HepG2 (cell line): ENCODE measurements around the gene LNX2.

Source experiments
- CTCF ChIP-seq: sonication (generic); formaldehyde crosslinking; IDR thresholded peaks from 2 replicates; pipeline ENCODE4 v1.5.0; 2020; ENCODE audit warnings: mild to moderate bottlenecking, missing genetic modification reagents, moderate library complexity
- EZH2 ChIP-seq: conservative IDR thresholded peaks from 2 replicates; pipeline ENCODE4 v1.6.1; 2012; ENCODE audit warnings: mild to moderate bottlenecking, low read depth, low read length, moderate library complexity
- FOXA1 ChIP-seq, 2 experiments: fragments of 450-650 bp in 1 of 2; sonication (generic) in 1 of 2; formaldehyde crosslinking in 1 of 2; IDR thresholded peaks; 2 replicates each; pipeline versions ENCODE4 v1.4.0 to v1.6.1; 2016 to 2020; ENCODE audit warnings: missing genetic modification reagents in 1 of 2
- HMG20A ChIP-seq: IDR thresholded peaks from 2 replicates; pipeline ENCODE4 v1.6.1; 2016; ENCODE audit warnings: borderline replicate concordance
- HNF4G ChIP-seq, 2 experiments: sonication (generic) in 1 of 2; formaldehyde crosslinking in 1 of 2; IDR thresholded peaks; 2 replicates each; pipeline versions ENCODE4 v1.4.0 to v1.6.1; 2011 to 2020; ENCODE audit warnings: borderline replicate concordance in 2 of 2, low read depth in 2 of 2, mild to moderate bottlenecking in 2 of 2, low read length in 1 of 2, missing genetic modification reagents in 1 of 2, moderate library complexity in 1 of 2
- KLF13 ChIP-seq: sonication (generic); formaldehyde crosslinking; IDR thresholded peaks from 2 replicates; pipeline ENCODE4 v1.4.0; 2020; ENCODE audit warnings: mild to moderate bottlenecking, missing genetic modification reagents
- MYNN ChIP-seq: sonication (generic); formaldehyde crosslinking; IDR thresholded peaks from 2 replicates; pipeline ENCODE4 v1.4.0; 2020; ENCODE audit warnings: mild to moderate bottlenecking, low read depth, missing genetic modification reagents
- REXO4 ChIP-seq: sonication (generic); formaldehyde crosslinking; IDR thresholded peaks from 2 replicates; pipeline ENCODE4 v1.8.0; 2022; ENCODE audit warnings: missing genetic modification reagents, mild to moderate bottlenecking, borderline replicate concordance
- U2AF1 ChIP-seq: fragments of 200-400 bp; formaldehyde crosslinking; optimal IDR thresholded peaks from 2 replicates; pipeline ENCODE3; 2017; ENCODE audit warnings: mild to moderate bottlenecking, low read depth, low read length
- ZBTB26 ChIP-seq: IDR thresholded peaks from 2 replicates; pipeline ENCODE4 v1.6.1; 2016; ENCODE audit warnings: missing compliant biosample characterization, missing genetic modification reagents, borderline replicate concordance
- ZFP41 ChIP-seq: sonication (generic); formaldehyde crosslinking; IDR thresholded peaks from 2 replicates; pipeline ENCODE4 v1.4.0; 2020; ENCODE audit warnings: mild to moderate bottlenecking, missing genetic modification reagents, borderline replicate concordance
- ZNF274 ChIP-seq: sonication (generic); formaldehyde crosslinking; IDR thresholded peaks from 2 replicates; pipeline ENCODE4 v1.5.1; 2020; ENCODE audit warnings: mild to moderate bottlenecking, missing genetic modification reagents
- ZNF382 ChIP-seq: sonication (generic); formaldehyde crosslinking; IDR thresholded peaks from 2 replicates; pipeline ENCODE4 v1.5.0; 2020; ENCODE audit warnings: missing genetic modification reagents, mild to moderate bottlenecking, borderline replicate concordance
- TF ChIP-seq, protein P1 (sequence below), 2 experiments: IDR thresholded peaks; 2 replicates each; pipeline ENCODE4 v1.6.1; 2011 to 2012; ENCODE audit warnings: low read length in 2 of 2, borderline replicate concordance in 1 of 2, low read depth in 1 of 2, mild to moderate bottlenecking in 1 of 2, moderate library complexity in 1 of 2

GRCh38 chr13:27497563-27498230 lies 122.6 kb downstream of the LNX2 start:
- TF ChIP-seq HNF4G (IDR thresholded peaks at IDR 0.05; ENCODE audit: borderline replicate concordance, low read depth, low read length) (no peak), HNF4G (CRISPR knock-in tag; IDR thresholded peaks at IDR 0.05; ENCODE audit: borderline replicate concordance, low read depth) (no peak), ZNF274 (CRISPR knock-in tag) (no peak), MYNN (CRISPR knock-in tag) (no peak), EZH2 (no peak), U2AF1 (no peak), HMG20A (CRISPR knock-in tag) (no peak), ZBTB26 (CRISPR knock-in tag) (no peak), KLF13 (no peak), FOXA1 (IDR thresholded peaks at IDR 0.05) (no peak), FOXA1 (CRISPR knock-in tag; IDR thresholded peaks at IDR 0.05) (no peak), REXO4 (CRISPR knock-in tag) (no peak), ZFP41 (CRISPR knock-in tag) (no peak), CTCF (no peak), ZNF382 (no peak)
- TF ChIP-seq, protein P1, sequence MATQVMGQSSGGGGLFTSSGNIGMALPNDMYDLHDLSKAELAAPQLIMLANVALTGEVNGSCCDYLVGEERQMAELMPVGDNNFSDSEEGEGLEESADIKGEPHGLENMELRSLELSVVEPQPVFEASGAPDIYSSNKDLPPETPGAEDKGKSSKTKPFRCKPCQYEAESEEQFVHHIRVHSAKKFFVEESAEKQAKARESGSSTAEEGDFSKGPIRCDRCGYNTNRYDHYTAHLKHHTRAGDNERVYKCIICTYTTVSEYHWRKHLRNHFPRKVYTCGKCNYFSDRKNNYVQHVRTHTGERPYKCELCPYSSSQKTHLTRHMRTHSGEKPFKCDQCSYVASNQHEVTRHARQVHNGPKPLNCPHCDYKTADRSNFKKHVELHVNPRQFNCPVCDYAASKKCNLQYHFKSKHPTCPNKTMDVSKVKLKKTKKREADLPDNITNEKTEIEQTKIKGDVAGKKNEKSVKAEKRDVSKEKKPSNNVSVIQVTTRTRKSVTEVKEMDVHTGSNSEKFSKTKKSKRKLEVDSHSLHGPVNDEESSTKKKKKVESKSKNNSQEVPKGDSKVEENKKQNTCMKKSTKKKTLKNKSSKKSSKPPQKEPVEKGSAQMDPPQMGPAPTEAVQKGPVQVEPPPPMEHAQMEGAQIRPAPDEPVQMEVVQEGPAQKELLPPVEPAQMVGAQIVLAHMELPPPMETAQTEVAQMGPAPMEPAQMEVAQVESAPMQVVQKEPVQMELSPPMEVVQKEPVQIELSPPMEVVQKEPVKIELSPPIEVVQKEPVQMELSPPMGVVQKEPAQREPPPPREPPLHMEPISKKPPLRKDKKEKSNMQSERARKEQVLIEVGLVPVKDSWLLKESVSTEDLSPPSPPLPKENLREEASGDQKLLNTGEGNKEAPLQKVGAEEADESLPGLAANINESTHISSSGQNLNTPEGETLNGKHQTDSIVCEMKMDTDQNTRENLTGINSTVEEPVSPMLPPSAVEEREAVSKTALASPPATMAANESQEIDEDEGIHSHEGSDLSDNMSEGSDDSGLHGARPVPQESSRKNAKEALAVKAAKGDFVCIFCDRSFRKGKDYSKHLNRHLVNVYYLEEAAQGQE (IDR thresholded peaks at IDR 0.05; ENCODE audit: borderline replicate concordance in 1 of 2, low read depth in 1 of 2, low read length in 2 of 2), result no peak
